PC-3 (cell line): Measurements from ENCODE around the gene SYS1. TPM values are rescaled to one million over a fixed set of nuclear protein-coding genes. Genes with fewer than 3 reads are reported as not detected.

Source experiments
- ATAC-seq: fragments of 200-7000 bp; cut with Tn5 transposase; 2 replicates; pipeline ENCODE4 v1.9.1; 2020; ENCODE audit warnings: mild to moderate bottlenecking, moderate library complexity
- Bru-seq: library from RNA; stranded (reverse); fragments of 400-500 nt; gene quantifications from one replicate; lab custom pipeline; 2021; lab: Mats Ljungman, UMichigan
- BruChase-seq, 2 experiments: library from RNA; stranded (reverse); fragments of 400-500 nt; gene quantifications; one replicate each; lab custom pipeline; 2021; lab: Mats Ljungman, UMichigan
- BruUV-seq: library from RNA; stranded (reverse); fragments of 400-500 nt; replicated peaks from 2 replicates; lab custom pipeline; 2021; lab: Mats Ljungman, UMichigan
- CTCF ChIA-PET: fragments of 300-600 bp; sonication (Branson Sonifier 250); formaldehyde crosslinking; loops from one replicate; lab custom pipeline; 2022; ENCODE audit warnings: antibody characterized with exemption; lab: Charles Lee
- POLR2A ChIA-PET: fragments of 300-600 bp; sonication (Branson Sonifier 250); formaldehyde crosslinking; loops from one replicate; lab custom pipeline; 2022; ENCODE audit warnings: antibody characterized with exemption; ENCODE audit not compliant: unreplicated experiment; lab: Charles Lee
- DNase-seq: peaks from one replicate; pipeline ENCODE4 v3.0.0-alpha.2; 2015
- H2AFZ ChIP-seq: fragments of 300-600 bp; sonication (generic); 2 replicates; pipeline ENCODE4 v1.6.0; 2016; ENCODE audit warnings: antibody characterized with exemption, low read length
- H3F3A ChIP-seq: fragments of 300-600 bp; sonication (generic); one replicate; pipeline ENCODE4 v1.6.0; 2017; ENCODE audit warnings: antibody characterized with exemption, low read length, control low read depth, mild to moderate bottlenecking; ENCODE audit not compliant: unreplicated experiment
- H3K27ac ChIP-seq: fragments of 300-600 bp; sonication (generic); 2 replicates; pipeline ENCODE4 v1.5.1; 2016; ENCODE audit warnings: mild to moderate bottlenecking, low read length
- H3K27me3 ChIP-seq: fragments of 300-600 bp; sonication (generic); 2 replicates; pipeline ENCODE4 v1.6.1; 2016; ENCODE audit warnings: low read length, mixed read lengths
- H3K36me3 ChIP-seq: fragments of 300-600 bp; sonication (generic); 2 replicates; pipeline ENCODE4 v1.6.1; 2016; ENCODE audit warnings: low read depth, mixed run types, low read length, mixed read lengths
- H3K4me1 ChIP-seq: fragments of 300-600 bp; sonication (generic); 2 replicates; pipeline ENCODE4 v1.5.1; 2016; ENCODE audit warnings: low read length; ENCODE audit not compliant: insufficient read depth
- H3K4me2 ChIP-seq: fragments of 300-600 bp; sonication (generic); 2 replicates; pipeline ENCODE4 v1.6.0; 2016; ENCODE audit warnings: low read length
- H3K4me3 ChIP-seq: fragments of 300-600 bp; sonication (generic); 2 replicates; pipeline ENCODE4 v1.5.1; 2016; ENCODE audit warnings: mild to moderate bottlenecking, low read length, mixed read lengths
- H3K79me2 ChIP-seq: fragments of 300-600 bp; sonication (generic); 2 replicates; pipeline ENCODE4 v1.6.1; 2017; ENCODE audit warnings: low read length, mixed read lengths
- H3K9ac ChIP-seq: fragments of 300-600 bp; sonication (generic); 2 replicates; pipeline ENCODE4 v1.6.0; 2016; ENCODE audit warnings: mild to moderate bottlenecking, low read length
- H3K9me2 ChIP-seq: fragments of 300-600 bp; sonication (generic); replicated peaks from 2 replicates; pipeline ENCODE4 v1.6.1; 2016; ENCODE audit warnings: mixed run types, low read length, mixed read lengths
- H3K9me3 ChIP-seq: fragments of 300-600 bp; sonication (generic); 2 replicates; pipeline ENCODE4 v1.6.1; 2016; ENCODE audit warnings: low read length, mixed read lengths
- H4K20me1 ChIP-seq: fragments of 300-600 bp; sonication (generic); 2 replicates; pipeline ENCODE4 v1.6.1; 2016; ENCODE audit warnings: low read length, mixed read lengths
- EZH2 ChIP-seq: fragments of 300-600 bp; sonication (generic); IDR thresholded peaks from one replicate; pipeline ENCODE4 v1.6.1; 2017; ENCODE audit warnings: antibody characterized with exemption, mild to moderate bottlenecking, low read length; ENCODE audit not compliant: unreplicated experiment
- EZH2phosphoT487 ChIP-seq: fragments of 300-600 bp; sonication (generic); IDR thresholded peaks from 2 replicates; pipeline ENCODE4 v1.6.1; 2018; ENCODE audit warnings: mild to moderate bottlenecking, antibody characterized with exemption, low read length, borderline replicate concordance
- intact Hi-C: fragments of 100-400 bp; cut with micrococcal nuclease; formaldehyde crosslinking; loops from 2 replicates; pipeline ENCODE4 v1.9.0; 2023
- long read RNA-seq: library from polyadenylated mRNA; unstranded; transcript quantifications from one replicate; pipeline ENCODE4 v2.0.0, GENCODE V29; 2021; ENCODE audit not compliant: unreplicated experiment
- total RNA-seq: library from RNA; depleted of rRNA; stranded (reverse); fragments of >200 nt; gene quantifications from 2 replicates; pipeline ENCODE4 v1.2.3, GENCODE V29; 2014; rRNA removed
- TF ChIP-seq, protein P1 (sequence below): fragments of 300-600 bp; sonication (generic); conservative IDR thresholded peaks from 2 replicates; pipeline ENCODE4 v1.5.1; 2017; ENCODE audit warnings: antibody characterized with exemption, low read depth, mild to moderate bottlenecking, low read length

The SYS1 gene
- total RNA-seq = 32.5 and 45.2 TPM in 2 replicates
- Bru-seq, nascent RNA = percentile 83 among the genes with signal in this experiment
- percentile 97 among the genes with signal in this experiment for BruChase-seq, experiment 1, labeled RNA remaining after a 6-hour chase
- percentile 95 among the genes with signal in this experiment for BruChase-seq, experiment 2, labeled RNA remaining after a 2-hour chase
- long read RNA-seq, transcript SYS1-205 (3 exons, 433 nt) = minor isoform, 11 of 95 reads
- long read RNA-seq, transcript SYS1-201 (4 exons, 2,862 nt) = major isoform, 81 of 95 reads
- long read RNA-seq, partial matches to known transcripts = 0 of 95 reads
- long read RNA-seq, other reads (novel, unspliced or antisense) = 1 of 95 reads

DNA sequence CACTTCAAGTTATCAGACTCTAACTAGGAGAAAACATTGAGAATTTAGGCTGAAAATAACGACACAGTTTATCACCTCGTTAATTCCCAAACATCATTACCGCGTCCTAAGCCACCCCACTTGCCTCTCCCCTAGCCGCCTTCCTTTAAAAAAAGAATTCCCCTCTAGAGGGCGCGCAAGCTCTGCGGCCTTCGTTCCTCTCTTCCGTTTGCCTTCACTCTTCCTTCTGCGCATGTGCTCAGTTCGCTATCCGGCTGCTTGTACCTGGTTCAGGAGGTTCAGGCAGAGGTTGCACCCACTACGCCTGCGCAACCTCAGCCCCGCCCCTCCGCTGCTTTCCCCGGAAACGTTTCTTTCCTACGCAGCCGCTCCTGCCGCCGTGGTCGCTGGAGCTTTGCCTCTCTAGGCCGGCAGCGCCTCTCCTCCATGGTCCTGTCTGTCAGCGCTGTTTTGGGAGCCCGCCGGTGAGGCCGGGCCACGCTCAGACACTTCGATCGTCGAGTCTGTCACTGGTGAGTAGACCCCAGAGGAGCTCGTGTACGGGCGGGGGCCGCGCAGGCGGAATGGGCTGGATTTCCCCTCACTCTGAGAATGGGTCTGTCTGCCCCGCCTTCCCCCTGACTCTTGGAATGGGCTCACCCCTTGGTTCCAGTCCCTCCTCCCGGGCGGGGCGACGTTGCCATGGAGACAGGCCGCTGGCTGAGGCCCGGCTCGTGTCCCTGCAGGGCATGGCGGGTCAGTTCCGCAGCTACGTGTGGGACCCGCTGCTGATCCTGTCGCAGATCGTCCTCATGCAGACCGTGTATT, at the start of gene SYS1:
Gene SYS1, plus strand, starts transcription at position 353 of the 807 bp plus-strand sequence. Its CDS starts 376 bp downstream, at position 729.
- H3K9ac ChIP-seq = peak within 1 kb of the TSS; percentile 88
- no peaks in the 10 kb centered on the region for H3F3A ChIP-seq
- peak within 1 kb of the TSS; percentile 98 for H2AFZ ChIP-seq
- peak within 1 kb of the TSS; percentile 96 for H3K4me2 ChIP-seq
- H3K9me3 ChIP-seq = no peaks in the 10 kb centered on the region
- BruUV-seq = no TSS peak
- no peaks in the 10 kb centered on the region for H3K9me2 ChIP-seq
- ChIA-PET CTCF (interaction anchor here (0.5 to 2.6 kb wide), 20 partner anchors 10 to 350 kb away, joined by 3 to 18 read pairs (median 4); no protein-coding TSS in a partner anchor), POLR2A (interaction anchor here (0.5 to 1.6 kb wide), 7 partner anchors 15 to 66 kb away, joined by 3 to 10 read pairs (median 3); partner anchors contain the start of gene SDC4)
- peak within 1 kb of the TSS; percentile 82 for H3K27ac ChIP-seq
- peak within 1 kb of the TSS; percentile 85 for H3K4me3 ChIP-seq
- H3K27me3 ChIP-seq = no peaks in the 10 kb centered on the region
- no peak for TF ChIP-seq EZH2phosphoT487
- TF ChIP-seq, protein P1, sequence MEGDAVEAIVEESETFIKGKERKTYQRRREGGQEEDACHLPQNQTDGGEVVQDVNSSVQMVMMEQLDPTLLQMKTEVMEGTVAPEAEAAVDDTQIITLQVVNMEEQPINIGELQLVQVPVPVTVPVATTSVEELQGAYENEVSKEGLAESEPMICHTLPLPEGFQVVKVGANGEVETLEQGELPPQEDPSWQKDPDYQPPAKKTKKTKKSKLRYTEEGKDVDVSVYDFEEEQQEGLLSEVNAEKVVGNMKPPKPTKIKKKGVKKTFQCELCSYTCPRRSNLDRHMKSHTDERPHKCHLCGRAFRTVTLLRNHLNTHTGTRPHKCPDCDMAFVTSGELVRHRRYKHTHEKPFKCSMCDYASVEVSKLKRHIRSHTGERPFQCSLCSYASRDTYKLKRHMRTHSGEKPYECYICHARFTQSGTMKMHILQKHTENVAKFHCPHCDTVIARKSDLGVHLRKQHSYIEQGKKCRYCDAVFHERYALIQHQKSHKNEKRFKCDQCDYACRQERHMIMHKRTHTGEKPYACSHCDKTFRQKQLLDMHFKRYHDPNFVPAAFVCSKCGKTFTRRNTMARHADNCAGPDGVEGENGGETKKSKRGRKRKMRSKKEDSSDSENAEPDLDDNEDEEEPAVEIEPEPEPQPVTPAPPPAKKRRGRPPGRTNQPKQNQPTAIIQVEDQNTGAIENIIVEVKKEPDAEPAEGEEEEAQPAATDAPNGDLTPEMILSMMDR = peak; percentile 91
- H3K79me2 ChIP-seq = peaks cover 27% of the 10 kb centered on the region
- intact Hi-C loops = loop anchor here (1.0 to 5.0 kb wide), 5 partner anchors 26 to 414 kb away; no protein-coding TSS in a partner anchor
- peak; percentile 87 for ATAC-seq
- peaks cover 23% of the 10 kb centered on the region for H3K4me1 ChIP-seq
- peaks cover 20% of the 10 kb centered on the region; the same call in 1 of the 2 replicates for H3K36me3 ChIP-seq
- DNase-seq = peak; percentile 99
- H4K20me1 ChIP-seq = no peaks in the 10 kb centered on the region

GRCh38 chr20:45313943-45314342, 49.0 kb upstream of the SYS1 start:
- Histone ChIP-seq H3K9me3 (no peaks in the 10 kb centered on the region), H3F3A (no peaks in the 10 kb centered on the region), H3K4me2 (no peak overlapping the region), H3K27me3 (no peaks in the 10 kb centered on the region), H2AFZ (no peak overlapping the region), H3K79me2 (no peaks in the 10 kb centered on the region), H3K27ac (no peak overlapping the region), H3K4me1 (no peaks in the 10 kb centered on the region), H3K9ac (no peak overlapping the region), H3K4me3 (no peak overlapping the region), H4K20me1 (no peaks in the 10 kb centered on the region), H3K9me2 (no peaks in the 10 kb centered on the region), H3K36me3 (no peaks in the 10 kb centered on the region)
- ChIA-PET POLR2A (no interaction called here), CTCF (interaction anchor here (0.6 to 1.0 kb wide), 2 partner anchors 9 to 49 kb away, joined by 3 to 4 read pairs; partner anchors contain the start of gene SYS1)
- intact Hi-C loops = no loop called here
- BruUV-seq = no TSS peak
- ATAC-seq = no peak
- no peak for TF ChIP-seq EZH2phosphoT487
- TF ChIP-seq EZH2 = no peak
- TF ChIP-seq, protein P1 = no peak
- no peak for DNase-seq
